Measurements from ENCODE around the gene USP48.

The USP48 gene

DNA sequence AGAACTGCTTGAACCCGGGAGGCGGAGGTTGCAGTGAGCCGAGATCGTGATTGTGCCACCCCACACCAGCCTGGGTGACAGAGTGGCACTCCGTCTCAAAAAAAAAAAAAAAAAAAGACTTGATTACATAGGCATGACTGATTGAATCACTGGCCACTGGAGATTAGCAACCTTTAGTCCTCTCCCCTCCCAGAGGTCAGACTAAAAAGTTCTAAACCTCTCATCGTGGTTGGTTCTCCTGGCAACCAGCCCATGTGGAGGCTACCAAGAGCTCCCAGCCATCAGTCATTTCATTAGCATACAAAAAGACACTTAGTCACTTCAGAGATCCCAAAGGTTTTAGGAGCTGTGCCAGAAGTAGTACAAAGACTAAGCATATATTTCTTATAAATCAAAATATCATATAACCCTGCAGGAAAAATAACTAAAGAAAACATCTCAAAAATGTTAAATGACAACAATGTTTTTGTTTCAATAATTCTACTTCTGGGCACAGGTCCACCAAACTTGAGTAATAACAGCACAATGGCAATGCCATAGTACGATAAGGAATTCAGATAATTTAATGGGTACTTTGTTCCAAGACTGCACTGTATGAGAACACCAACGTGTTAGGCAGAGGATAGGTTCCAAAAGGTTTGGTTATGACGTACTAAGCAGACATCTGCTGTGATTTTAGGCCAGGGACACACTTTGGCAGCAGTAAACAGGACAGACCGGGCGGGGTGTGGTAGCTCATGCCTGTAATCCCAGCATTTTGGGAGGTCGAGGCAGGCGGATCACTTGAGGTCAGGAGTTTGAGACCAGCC is 18.1 kb downstream of the USP48 start:
- H3K27me3 ChIP-seq (ENCODE audit: control insufficient read depth, insufficient read depth, low read length), result no peaks in the 10 kb centered on the region
- H3K4me3 ChIP-seq (ENCODE audit: low read depth, low read length), result no peak overlapping the region
- no peaks in the 10 kb centered on the region for H3K9me3 ChIP-seq (ENCODE audit: control insufficient read depth, insufficient read depth, low read length)
- no peak overlapping the region for H3K9ac ChIP-seq (ENCODE audit: low read depth, low read length)
- peaks cover 11% of the 10 kb centered on the region for H3K4me1 ChIP-seq (ENCODE audit: control insufficient read depth, insufficient read depth, low read length)
- H3K36me3 ChIP-seq (ENCODE audit: control insufficient read depth, insufficient read depth, low read length), result no peaks in the 10 kb centered on the region

DNA sequence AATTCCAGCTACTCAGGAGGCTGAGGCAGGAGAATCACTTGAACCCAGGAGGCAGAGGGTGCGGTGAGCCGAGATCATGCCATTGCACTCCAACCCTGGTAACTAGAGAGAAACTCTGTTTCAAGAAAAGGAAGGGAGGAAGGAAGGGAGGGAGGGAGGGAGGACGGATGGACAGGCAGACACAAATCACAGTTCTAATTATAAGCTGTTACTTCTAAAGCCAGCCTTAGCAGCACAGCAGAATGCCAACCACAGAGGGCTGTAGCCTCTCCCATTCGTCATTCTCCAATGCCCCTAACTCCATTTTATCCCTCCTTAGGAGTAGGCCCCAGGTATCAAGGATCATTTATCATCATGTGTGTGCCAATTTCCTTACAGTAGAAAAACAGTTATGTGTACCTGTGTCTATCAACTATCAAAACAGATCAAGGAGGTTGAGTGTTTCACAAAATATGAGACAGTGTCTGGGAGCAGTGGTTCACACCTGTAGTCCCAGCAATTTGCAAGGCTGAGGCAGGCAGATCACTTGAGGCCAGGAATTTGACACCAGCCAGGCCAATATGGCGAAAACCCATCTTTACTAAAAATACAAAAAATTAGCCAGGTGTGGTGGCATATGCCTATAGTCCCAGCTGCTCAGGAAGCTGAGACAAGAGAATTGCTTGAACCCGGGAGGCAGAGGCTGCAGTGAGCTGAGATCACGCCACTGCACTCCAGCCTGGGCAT is 19.1 kb downstream of the USP48 start:
- Histone ChIP-seq H3K36me3 (ENCODE audit: control insufficient read depth, insufficient read depth, low read length) (no peaks in the 10 kb centered on the region), H3K4me3 (ENCODE audit: low read depth, low read length) (no peak overlapping the region), H3K9me3 (ENCODE audit: control insufficient read depth, insufficient read depth, low read length) (no peaks in the 10 kb centered on the region), H3K27me3 (ENCODE audit: control insufficient read depth, insufficient read depth, low read length) (no peaks in the 10 kb centered on the region), H3K9ac (ENCODE audit: low read depth, low read length) (no peak overlapping the region), H3K4me1 (ENCODE audit: control insufficient read depth, insufficient read depth, low read length) (peaks cover 11% of the 10 kb centered on the region)

DNA sequence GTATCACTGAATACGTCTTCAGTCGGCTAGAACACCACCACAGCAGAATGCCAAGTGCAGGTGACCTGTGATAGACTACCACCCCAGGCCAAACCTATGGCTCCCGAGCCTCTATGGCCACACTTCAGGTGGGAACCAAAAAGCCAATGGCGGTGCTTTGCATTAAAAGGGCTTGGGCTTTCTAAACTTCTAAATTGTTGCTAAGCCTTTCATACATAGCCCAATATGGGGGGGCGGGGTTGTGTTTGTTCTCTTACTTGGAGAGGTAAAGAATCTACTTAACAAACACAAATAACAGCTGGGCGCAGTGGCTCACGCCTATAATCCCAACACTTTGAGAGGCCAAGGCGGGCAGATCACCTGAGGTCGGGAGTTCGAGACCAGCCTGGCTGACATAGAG is 19.7 kb downstream of the USP48 start:
- peaks cover 11% of the 10 kb centered on the region for H3K4me1 ChIP-seq (ENCODE audit: control insufficient read depth, insufficient read depth, low read length)
- H3K4me3 ChIP-seq (ENCODE audit: low read depth, low read length), result no peak overlapping the region
- no peaks in the 10 kb centered on the region for H3K9me3 ChIP-seq (ENCODE audit: control insufficient read depth, insufficient read depth, low read length)
- no peaks in the 10 kb centered on the region for H3K27me3 ChIP-seq (ENCODE audit: control insufficient read depth, insufficient read depth, low read length)
- H3K36me3 ChIP-seq (ENCODE audit: control insufficient read depth, insufficient read depth, low read length), result no peaks in the 10 kb centered on the region
- H3K9ac ChIP-seq (ENCODE audit: low read depth, low read length), result no peak overlapping the region

DNA sequence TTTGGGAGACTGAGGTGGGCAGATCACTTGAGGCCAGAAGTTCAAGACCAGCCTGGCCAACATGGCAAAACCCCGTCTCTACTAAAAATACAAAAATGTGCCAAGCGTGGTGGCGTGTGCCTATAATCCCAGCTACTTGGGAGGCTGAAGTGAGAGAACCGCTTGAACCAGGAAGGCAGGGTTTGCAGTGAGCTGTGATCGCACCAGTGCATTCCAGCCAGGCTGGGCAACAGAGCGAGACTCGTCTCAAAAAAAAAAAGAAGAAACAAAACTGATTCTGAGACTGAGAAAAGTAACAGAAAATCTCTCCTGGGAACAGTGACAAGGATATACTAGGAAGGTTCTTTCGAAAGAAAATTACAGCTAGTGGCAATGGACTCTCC is 20.9 kb downstream of the USP48 start:
- no peak overlapping the region for H3K4me3 ChIP-seq (ENCODE audit: low read depth, low read length)
- no peak overlapping the region for H3K9ac ChIP-seq (ENCODE audit: low read depth, low read length)

DNA sequence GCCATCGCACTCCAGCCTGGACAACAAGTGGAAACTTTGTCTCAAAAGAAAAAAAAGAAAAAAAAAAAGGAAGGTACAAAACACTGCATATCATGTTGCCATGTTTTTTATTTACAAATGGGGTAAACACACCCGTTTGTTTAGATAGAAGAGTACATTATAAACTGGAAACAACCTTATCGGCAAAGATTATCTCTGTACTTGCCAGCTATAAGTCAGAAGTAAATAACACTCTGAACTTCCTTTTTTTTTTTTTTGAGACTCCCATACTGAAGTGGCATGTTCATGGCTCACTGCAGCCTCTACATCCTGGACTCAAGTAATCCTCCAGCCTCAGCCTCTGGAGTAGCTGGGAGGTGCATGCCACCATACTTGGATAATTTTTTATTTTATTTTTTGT is 21.9 kb downstream of the USP48 start:
- H3K4me1 ChIP-seq (ENCODE audit: control insufficient read depth, insufficient read depth, low read length), result peaks cover 8% of the 10 kb centered on the region
- no peaks in the 10 kb centered on the region for H3K27me3 ChIP-seq (ENCODE audit: control insufficient read depth, insufficient read depth, low read length)
- H3K4me3 ChIP-seq (ENCODE audit: low read depth, low read length), result no peak overlapping the region
- H3K36me3 ChIP-seq (ENCODE audit: control insufficient read depth, insufficient read depth, low read length), result peaks cover 5% of the 10 kb centered on the region
- H3K9me3 ChIP-seq (ENCODE audit: control insufficient read depth, insufficient read depth, low read length), result no peaks in the 10 kb centered on the region
- H3K9ac ChIP-seq (ENCODE audit: low read depth, low read length), result no peak overlapping the region

More for the DNA sequence above, 20.9 kb downstream of the USP48 start:
- Histone ChIP-seq H3K27me3 (ENCODE audit: control insufficient read depth, insufficient read depth, low read length) (no peaks in the 10 kb centered on the region), H3K4me1 (ENCODE audit: control insufficient read depth, insufficient read depth, low read length) (peaks cover 11% of the 10 kb centered on the region), H3K9me3 (ENCODE audit: control insufficient read depth, insufficient read depth, low read length) (no peaks in the 10 kb centered on the region), H3K36me3 (ENCODE audit: control insufficient read depth, insufficient read depth, low read length) (no peaks in the 10 kb centered on the region)

DNA sequence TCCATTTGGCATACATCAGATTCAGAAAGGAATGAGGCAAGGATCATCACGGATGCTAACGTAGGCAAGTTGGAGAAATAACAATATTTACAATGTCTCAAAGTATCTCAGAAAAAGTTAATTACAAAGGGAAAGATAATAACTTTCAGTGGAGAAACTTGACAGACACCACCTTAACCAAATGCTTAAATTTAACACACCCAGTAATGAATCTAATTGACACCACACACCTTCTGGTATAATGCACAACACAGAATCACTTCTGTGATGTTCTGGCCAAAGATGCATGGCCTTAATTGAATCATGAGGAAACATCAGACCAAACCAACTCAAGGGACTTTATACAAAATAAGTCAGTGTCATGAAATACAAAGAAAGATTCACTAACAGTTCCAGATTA is 23.1 kb downstream of the USP48 start:
- H3K36me3 ChIP-seq (ENCODE audit: control insufficient read depth, insufficient read depth, low read length), result peaks cover 13% of the 10 kb centered on the region
- no peak overlapping the region for H3K4me3 ChIP-seq (ENCODE audit: low read depth, low read length)
- no peaks in the 10 kb centered on the region for H3K9me3 ChIP-seq (ENCODE audit: control insufficient read depth, insufficient read depth, low read length)
- no peaks in the 10 kb centered on the region for H3K27me3 ChIP-seq (ENCODE audit: control insufficient read depth, insufficient read depth, low read length)
- H3K9ac ChIP-seq (ENCODE audit: low read depth, low read length), result no peak overlapping the region
- H3K4me1 ChIP-seq (ENCODE audit: control insufficient read depth, insufficient read depth, low read length), result peaks cover 4% of the 10 kb centered on the region

DNA sequence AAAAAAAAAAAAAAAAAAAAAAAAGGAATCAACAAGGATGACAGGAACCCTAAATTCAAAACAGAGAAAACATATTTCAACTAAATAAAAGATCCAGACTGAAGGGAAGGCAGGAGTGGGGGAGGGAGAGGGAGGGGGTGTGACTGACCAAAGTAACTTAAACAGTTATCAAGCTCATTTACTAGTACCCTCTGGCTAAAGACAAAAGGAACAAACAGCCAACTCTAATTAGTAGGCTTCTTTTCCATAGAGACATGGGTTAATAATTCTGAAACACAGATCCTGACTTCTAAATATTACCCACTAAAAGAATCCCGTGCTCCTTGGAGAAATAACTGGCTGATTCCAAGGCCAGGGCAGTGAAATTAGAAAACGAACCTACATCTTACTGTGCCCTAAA is 23.8 kb downstream of the USP48 start:
- H3K27me3 ChIP-seq (ENCODE audit: control insufficient read depth, insufficient read depth, low read length), result no peaks in the 10 kb centered on the region
- H3K36me3 ChIP-seq (ENCODE audit: control insufficient read depth, insufficient read depth, low read length), result peaks cover 18% of the 10 kb centered on the region
- no peak overlapping the region for H3K4me3 ChIP-seq (ENCODE audit: low read depth, low read length)
- H3K9me3 ChIP-seq (ENCODE audit: control insufficient read depth, insufficient read depth, low read length), result no peaks in the 10 kb centered on the region
- H3K4me1 ChIP-seq (ENCODE audit: control insufficient read depth, insufficient read depth, low read length), result peaks cover 3% of the 10 kb centered on the region
- H3K9ac ChIP-seq (ENCODE audit: low read depth, low read length), result no peak overlapping the region

DNA sequence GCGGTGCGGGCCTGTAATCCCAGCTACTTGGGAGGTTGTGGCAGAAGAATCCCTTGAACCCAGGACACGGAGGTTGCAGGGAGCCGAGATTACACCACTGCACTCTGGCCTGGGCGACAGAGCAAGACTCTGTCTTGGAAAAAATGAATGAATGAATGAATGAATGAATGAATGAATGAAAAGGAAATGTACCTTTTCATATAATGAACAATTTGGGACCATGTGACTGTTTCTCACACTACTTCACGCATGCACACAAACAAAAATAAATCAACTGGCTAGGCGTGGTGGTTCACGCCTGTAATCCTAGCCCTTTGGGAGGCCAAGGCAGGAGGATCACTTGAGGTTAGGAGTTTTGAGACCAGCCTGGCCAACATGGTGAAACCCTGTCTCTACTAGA is 24.3 kb downstream of the USP48 start:
- Histone ChIP-seq H3K9me3 (ENCODE audit: control insufficient read depth, insufficient read depth, low read length) (no peaks in the 10 kb centered on the region), H3K4me3 (ENCODE audit: low read depth, low read length) (no peak overlapping the region), H3K27me3 (ENCODE audit: control insufficient read depth, insufficient read depth, low read length) (no peaks in the 10 kb centered on the region), H3K9ac (ENCODE audit: low read depth, low read length) (no peak overlapping the region), H3K4me1 (ENCODE audit: control insufficient read depth, insufficient read depth, low read length) (no peaks in the 10 kb centered on the region), H3K36me3 (ENCODE audit: control insufficient read depth, insufficient read depth, low read length) (peaks cover 24% of the 10 kb centered on the region)

DNA sequence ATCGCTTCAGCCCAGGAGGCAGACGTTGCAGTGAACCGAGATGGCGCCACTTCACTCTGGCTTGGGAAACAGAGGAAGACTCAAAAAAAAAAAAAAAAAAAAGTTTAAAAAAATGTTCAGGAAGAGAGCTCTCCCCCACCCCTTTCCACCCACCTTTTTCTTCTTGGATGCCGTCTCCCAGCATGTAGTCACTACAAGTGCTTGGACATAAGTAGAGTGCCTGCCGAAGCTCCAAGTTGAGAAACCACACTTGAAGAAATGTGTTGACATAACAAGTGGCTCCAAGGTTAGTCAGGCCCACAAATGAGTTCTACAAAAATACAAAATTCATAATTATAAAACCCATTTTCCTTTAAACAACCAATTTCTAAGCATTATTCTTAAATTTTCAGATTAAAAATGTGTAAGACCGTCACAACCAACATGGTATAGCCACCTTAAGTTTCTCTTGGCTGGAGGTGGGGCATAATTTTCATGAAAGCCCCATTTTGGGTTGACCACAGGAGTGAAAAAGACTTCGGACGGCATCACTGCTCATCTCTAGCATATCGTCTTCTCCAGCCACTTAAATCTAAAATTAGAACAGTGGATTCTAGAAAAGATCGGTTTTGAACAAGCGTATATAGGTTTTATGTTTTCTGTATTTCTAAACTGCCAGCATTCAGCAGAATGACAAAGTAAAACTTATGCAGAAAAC is 26.4 kb downstream of the USP48 start:
- Histone ChIP-seq H3K36me3 (ENCODE audit: control insufficient read depth, insufficient read depth, low read length) (peaks cover 28% of the 10 kb centered on the region), H3K4me3 (ENCODE audit: low read depth, low read length) (no peak overlapping the region), H3K27me3 (ENCODE audit: control insufficient read depth, insufficient read depth, low read length) (no peaks in the 10 kb centered on the region), H3K9ac (ENCODE audit: low read depth, low read length) (no peak overlapping the region), H3K9me3 (ENCODE audit: control insufficient read depth, insufficient read depth, low read length) (no peaks in the 10 kb centered on the region), H3K4me1 (ENCODE audit: control insufficient read depth, insufficient read depth, low read length) (no peaks in the 10 kb centered on the region)

DNA sequence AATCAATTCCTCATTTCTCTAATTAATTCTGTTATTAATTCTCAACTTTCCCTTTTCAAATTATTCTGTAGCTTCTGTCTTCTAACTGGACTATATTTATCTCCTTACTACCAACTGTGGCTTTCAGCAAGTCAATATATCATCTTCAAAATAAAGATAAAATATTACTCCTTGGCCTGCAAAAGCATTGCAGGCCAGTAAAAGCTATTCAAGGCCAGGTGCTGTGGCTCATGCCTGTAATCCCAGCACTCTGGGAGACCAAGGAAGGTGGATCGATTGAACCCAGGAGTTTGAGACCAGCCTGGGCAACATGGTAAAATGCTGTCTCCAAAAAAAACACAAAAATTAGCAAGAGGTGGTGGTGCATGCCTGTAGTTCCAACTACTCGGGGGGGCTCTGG is 27.9 kb downstream of the USP48 start:
- Histone ChIP-seq H3K4me1 (ENCODE audit: control insufficient read depth, insufficient read depth, low read length) (no peaks in the 10 kb centered on the region), H3K4me3 (ENCODE audit: low read depth, low read length) (no peak overlapping the region), H3K9me3 (ENCODE audit: control insufficient read depth, insufficient read depth, low read length) (no peaks in the 10 kb centered on the region), H3K27me3 (ENCODE audit: control insufficient read depth, insufficient read depth, low read length) (no peaks in the 10 kb centered on the region), H3K9ac (ENCODE audit: low read depth, low read length) (no peak overlapping the region), H3K36me3 (ENCODE audit: control insufficient read depth, insufficient read depth, low read length) (peaks cover 28% of the 10 kb centered on the region)

DNA sequence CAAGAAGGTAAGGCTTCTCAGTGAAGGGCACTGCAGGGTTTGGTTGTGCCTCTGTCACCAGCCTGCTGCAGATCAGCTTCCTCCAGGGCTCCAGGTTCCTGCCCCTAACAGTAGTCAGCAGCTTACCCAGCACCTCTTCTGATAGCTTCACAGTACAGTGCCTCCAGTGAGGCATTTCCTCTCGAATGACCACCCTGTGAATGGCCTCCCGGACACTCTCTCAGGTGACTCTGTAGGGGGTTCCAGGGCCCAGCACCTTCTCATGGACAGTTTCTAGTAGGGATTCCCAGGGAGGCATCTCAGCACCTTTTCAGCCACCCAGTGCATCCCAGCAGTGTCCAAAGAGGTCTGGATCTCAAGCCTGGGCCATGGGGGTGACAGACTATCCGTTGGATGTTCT is 28.4 kb downstream of the USP48 start:
- Histone ChIP-seq H3K27me3 (ENCODE audit: control insufficient read depth, insufficient read depth, low read length) (no peaks in the 10 kb centered on the region), H3K9ac (ENCODE audit: low read depth, low read length) (no peak overlapping the region), H3K36me3 (ENCODE audit: control insufficient read depth, insufficient read depth, low read length) (peaks cover 28% of the 10 kb centered on the region)

More for the DNA sequence above, 28.4 kb downstream of the USP48 start:
- H3K9me3 ChIP-seq (ENCODE audit: control insufficient read depth, insufficient read depth, low read length), result no peaks in the 10 kb centered on the region
- H3K4me3 ChIP-seq (ENCODE audit: low read depth, low read length), result no peak overlapping the region
- H3K4me1 ChIP-seq (ENCODE audit: control insufficient read depth, insufficient read depth, low read length), result no peaks in the 10 kb centered on the region
